Coronary artery (tissue), 2 donors: ENCODE data around the gene TRIM46.
A peak's percentile ranks its signal among the peaks of the same experiment; 100 is the strongest.

Experiments used
- DNase-seq: peaks from one replicate; pipeline ENCODE4 v3.0.0-alpha.2; 2017; ENCODE audit warnings: low spot score
- H3K27ac ChIP-seq, 2 donors: fragments of 200-600 bp; sonication (generic); one replicate each; pipeline ENCODE4 v1.5.1; 2016 to 2019
- H3K4me3 ChIP-seq: fragments of 200-600 bp; sonication (generic); 2 replicates; pipeline ENCODE4 v1.5.1; 2016; ENCODE audit warnings: mild to moderate bottlenecking, moderate library complexity
- CTCF ChIP-seq: fragments of 200-600 bp; sonication (generic); IDR thresholded peaks from one replicate; pipeline ENCODE4 v1.5.1; 2019; ENCODE audit warnings: antibody characterized with exemption

Gene TRIM46

GRCh38 chr1:155176544-155177071, 3.0 kb downstream of the TRIM46 start:
- DNase-seq = peak; percentile 81
- peak; percentile 92 for TF ChIP-seq CTCF
- no peak overlapping the region for H3K4me3 ChIP-seq
- H3K27ac ChIP-seq = peak overlapping the region in 1 of 2 donors; percentile 15

GRCh38 chr1:155177192-155177917, 3.7 kb downstream of the TRIM46 start:
- Histone ChIP-seq H3K4me3 (no peak overlapping the region), H3K27ac (no peak overlapping the region)
- TF ChIP-seq CTCF = no peak
- DNase-seq = peak; percentile 73

- Histone ChIP-seq H3K27ac (no peak overlapping the region), H3K4me3 (no peak overlapping the region)
- no peak for TF ChIP-seq CTCF
- DNase-seq = peak; percentile 68
These were observed 4.3 kb downstream of the TRIM46 start for GRCh38 chr1:155177918-155178281.

- TF ChIP-seq CTCF = no peak
- Histone ChIP-seq H3K27ac (peak overlapping the region in 1 of 2 donors; percentile 11), H3K4me3 (no peak overlapping the region)
- peak; percentile 68 for DNase-seq
These were observed 4.9 kb downstream of the TRIM46 start for GRCh38 chr1:155178441-155179111.

GRCh38 chr1:155179112-155180031, 5.7 kb downstream of the TRIM46 start:
- peak; percentile 71 for DNase-seq
- no peak for TF ChIP-seq CTCF
- Histone ChIP-seq H3K4me3 (no peak overlapping the region), H3K27ac (no peak overlapping the region)

GRCh38 chr1:155181371-155182051, 7.9 kb downstream of the TRIM46 start:
- Histone ChIP-seq H3K4me3 (no peak overlapping the region), H3K27ac (no peak overlapping the region)
- DNase-seq = peak; percentile 69
- no peak for TF ChIP-seq CTCF
